HEK293 (cell line): ENCODE measurements around the gene ARMC2.

ENCODE experiments used
- CTCF ChIP-seq: fragments of 450-650 bp; formaldehyde crosslinking; IDR thresholded peaks from 2 replicates; pipeline ENCODE4 v1.5.1; 2016; ENCODE audit warnings: missing biosample characterization, missing genetic modification characterization
- MYNN ChIP-seq: fragments of 450-650 bp; formaldehyde crosslinking; IDR thresholded peaks from 2 replicates; pipeline ENCODE4 v1.5.1; 2016; ENCODE audit warnings: missing biosample characterization, missing genetic modification characterization, borderline replicate concordance
- OVOL3 ChIP-seq: fragments of 450-650 bp; formaldehyde crosslinking; IDR thresholded peaks from 2 replicates; pipeline ENCODE4 v1.5.1; 2016; ENCODE audit warnings: missing biosample characterization, missing genetic modification characterization
- ZNF140 ChIP-seq: fragments of 450-650 bp; formaldehyde crosslinking; IDR thresholded peaks from 2 replicates; pipeline ENCODE4 v1.5.1; 2016; ENCODE audit warnings: missing biosample characterization, missing genetic modification characterization
- TF ChIP-seq, protein P1 (sequence below): fragments of 450-650 bp; formaldehyde crosslinking; IDR thresholded peaks from 2 replicates; pipeline ENCODE4 v1.5.1; 2016; ENCODE audit warnings: missing biosample characterization, missing genetic modification characterization

GRCh38 chr6:108803982-108804490 lies 44.2 kb upstream of the ARMC2 start:
- no peak for TF ChIP-seq CTCF (tag by site-specific recombination)
- TF ChIP-seq OVOL3 (tag by site-specific recombination): no peak
- TF ChIP-seq, protein P1, sequence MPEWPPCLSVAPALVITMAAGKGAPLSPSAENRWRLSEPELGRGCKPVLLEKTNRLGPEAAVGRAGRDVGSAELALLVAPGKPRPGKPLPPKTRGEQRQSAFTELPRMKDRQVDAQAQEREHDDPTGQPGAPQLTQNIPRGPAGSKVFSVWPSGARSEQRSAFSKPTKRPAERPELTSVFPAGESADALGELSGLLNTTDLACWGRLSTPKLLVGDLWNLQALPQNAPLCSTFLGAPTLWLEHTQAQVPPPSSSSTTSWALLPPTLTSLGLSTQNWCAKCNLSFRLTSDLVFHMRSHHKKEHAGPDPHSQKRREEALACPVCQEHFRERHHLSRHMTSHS (tag by site-specific recombination): no peak
- TF ChIP-seq MYNN (tag by site-specific recombination): no peak
- TF ChIP-seq ZNF140: no peak
